ENCODE results near the gene CUBN.

The CUBN gene

GRCh38 chr10:16852624-16853023 lies 277.0 kb downstream of the CUBN start:
- no peak for TF ChIP-seq CTCF (conservative IDR thresholded peaks at IDR 0.05)
- H3K27ac ChIP-seq = no peak overlapping the region

DNA sequence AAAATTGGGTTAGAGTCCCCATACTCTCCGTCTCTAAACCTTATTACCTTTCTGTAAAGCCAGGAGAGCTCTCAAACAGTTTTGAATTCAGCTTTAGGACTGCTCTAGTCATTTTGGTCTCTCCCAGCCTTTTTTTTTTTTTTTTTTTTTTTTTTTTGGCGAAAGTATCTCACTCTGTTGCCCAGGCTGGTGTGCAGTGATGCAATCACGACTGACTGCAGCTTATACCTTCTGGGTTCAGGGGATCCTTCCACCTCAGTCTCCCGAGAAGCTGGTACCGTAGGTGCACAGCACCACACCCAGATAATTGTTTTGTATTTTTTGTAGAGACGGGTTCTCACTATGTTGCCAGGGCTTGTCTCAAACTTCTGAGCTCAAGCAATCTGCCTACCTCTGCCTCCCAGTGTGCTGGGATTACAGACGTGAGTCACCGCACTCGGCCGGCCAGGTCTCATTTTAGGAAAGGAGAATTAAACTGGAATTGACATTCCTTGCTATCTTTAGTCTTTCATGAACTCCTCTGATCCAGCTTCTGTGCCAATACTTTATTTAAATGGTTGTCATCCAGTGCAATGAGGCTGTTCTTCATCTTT lies 281.0 kb downstream of the CUBN start:
- no peak for TF ChIP-seq CTCF (conservative IDR thresholded peaks at IDR 0.05)
- H3K27ac ChIP-seq = no peak overlapping the region

DNA sequence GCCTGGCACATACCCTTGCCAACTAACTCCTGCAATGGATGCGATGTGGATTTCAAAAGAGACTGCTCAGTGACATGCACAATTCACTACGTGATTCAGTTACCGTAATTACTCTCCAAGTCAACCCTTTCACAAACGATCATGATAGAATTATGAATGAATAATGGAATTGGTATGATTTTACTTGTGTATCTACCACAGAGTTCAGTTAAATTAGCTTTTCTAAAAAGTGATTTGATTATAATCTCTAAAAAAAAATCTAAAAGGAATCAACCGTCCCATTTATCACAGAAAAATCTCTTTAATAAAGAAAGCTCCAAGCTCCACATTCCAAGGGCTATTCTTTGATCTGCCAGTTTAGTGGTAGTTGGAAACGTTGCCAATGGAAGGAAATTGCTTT lies 282.0 kb downstream of the CUBN start:
- no peak for TF ChIP-seq CTCF (conservative IDR thresholded peaks at IDR 0.05)
- H3K27ac ChIP-seq = no peak overlapping the region

- no peak for TF ChIP-seq CTCF (conservative IDR thresholded peaks at IDR 0.05)
- no peak overlapping the region for H3K27ac ChIP-seq
These were observed 284.4 kb downstream of the CUBN start for GRCh38 chr10:16845248-16845647.

- peak; percentile 70 for TF ChIP-seq CTCF (conservative IDR thresholded peaks at IDR 0.05)
- H3K27ac ChIP-seq = no peak overlapping the region
These were observed 286.2 kb downstream of the CUBN start for GRCh38 chr10:16843252-16843870.

DNA sequence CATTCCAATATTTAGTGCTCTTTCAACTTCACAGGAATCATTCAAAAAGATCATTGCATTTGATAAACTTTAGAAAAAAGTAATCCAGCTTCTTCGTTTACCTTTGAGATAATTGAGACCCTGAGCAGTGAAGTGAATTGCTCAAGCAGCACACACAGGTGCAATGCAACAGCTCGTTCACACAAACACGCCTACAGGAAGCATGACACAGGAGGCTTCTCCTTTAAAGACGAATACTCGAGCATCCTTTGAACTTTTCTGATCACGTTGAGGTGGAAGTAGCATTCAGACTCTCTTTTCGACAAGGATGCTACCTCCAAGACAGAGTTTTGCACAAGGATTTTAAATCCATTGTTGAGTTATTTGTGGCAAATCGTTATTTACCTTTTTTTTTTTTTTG lies 294.4 kb downstream of the CUBN start:
- TF ChIP-seq CTCF (conservative IDR thresholded peaks at IDR 0.05) = no peak

DNA sequence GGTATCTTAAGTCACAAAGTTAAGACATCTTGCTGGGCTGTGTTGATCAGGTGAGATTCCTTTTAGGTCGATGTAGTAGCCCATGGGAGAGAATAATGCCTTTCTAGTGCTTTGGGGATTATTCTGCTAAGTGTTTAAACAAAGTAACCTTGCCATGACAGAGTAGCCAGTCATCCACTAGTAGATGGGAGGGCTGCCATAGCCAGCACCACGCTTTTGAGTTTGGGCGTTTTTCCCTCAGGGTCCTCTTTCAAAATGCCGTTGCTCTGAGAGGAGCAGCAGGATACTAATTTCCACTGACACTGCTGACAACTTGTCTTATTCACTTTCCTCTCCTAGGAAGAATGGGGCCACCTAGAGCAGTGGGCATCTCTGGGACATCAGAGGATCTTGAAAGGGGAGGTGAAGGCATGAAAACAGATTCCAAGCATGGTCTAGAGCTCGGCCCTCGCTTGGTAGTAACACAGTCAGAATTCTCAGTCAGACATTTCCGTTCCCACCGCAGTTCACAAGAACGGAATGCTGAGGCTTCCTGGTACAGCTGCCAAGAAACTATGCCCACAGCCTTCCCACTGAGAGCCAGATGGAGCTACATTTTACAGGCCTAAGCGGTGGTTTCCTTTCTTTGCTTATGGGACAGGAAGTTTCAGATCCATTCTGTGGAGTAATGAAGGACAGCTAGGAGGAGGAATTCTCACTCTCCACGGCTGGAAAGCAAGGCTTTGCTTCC lies 297.1 kb downstream of the CUBN start:
- H3K27ac ChIP-seq = peak overlapping the region; percentile 40
- no peak for TF ChIP-seq CTCF (conservative IDR thresholded peaks at IDR 0.05)

More for the DNA sequence above, 294.4 kb downstream of the CUBN start:
- H3K27ac ChIP-seq = no peak overlapping the region
